Stimulated activated CD4-positive, alpha-beta T cell treated with anti-CD3 and anti-CD28 coated beads, Interleukin-1b, Interleukin-23, amount 100 ng/mL, for 24 hours (primary cell): Measurements from ENCODE around the gene NLRP12.
"Not testable (repeated sequence)": the region's sequence is repeated elsewhere in the genome, so short reads cannot be mapped to it uniquely, and the experiment has no call there.

Experiments
- DNase-seq, 4 experiments: peaks; one replicate each; pipeline ENCODE4 v3.0.0-alpha.2; 2020; ENCODE audit warnings: low read depth in 4 of 4, low spot score in 1 of 4

Gene NLRP12

GRCh38 chr19:53781332-53781731 is 42.8 kb downstream of the NLRP12 start:
- DNase-seq, result not testable (repeated sequence)

- no peak for DNase-seq
Observed at GRCh38 chr19:53780506-53780905, 43.6 kb downstream of the NLRP12 start.

- no peak for DNase-seq
Observed at GRCh38 chr19:53775524-53775923, 48.6 kb downstream of the NLRP12 start.

- DNase-seq, result not testable (repeated sequence)
Observed at GRCh38 chr19:53774491-53774890, 49.6 kb downstream of the NLRP12 start.

- DNase-seq, result no peak
Observed at GRCh38 chr19:53773999-53774398, 50.1 kb downstream of the NLRP12 start.

GRCh38 chr19:53772943-53773342 is 51.2 kb downstream of the NLRP12 start:
- DNase-seq, result peak; percentile 11 to 28 (median 13)

GRCh38 chr19:53771144-53771543 is 53.0 kb downstream of the NLRP12 start:
- no peak for DNase-seq

GRCh38 chr19:53769696-53770309 is 54.3 kb downstream of the NLRP12 start:
- not testable (repeated sequence) for DNase-seq

GRCh38 chr19:53768401-53768800 is 55.7 kb downstream of the NLRP12 start:
- DNase-seq, result no peak

- DNase-seq, result not testable (repeated sequence)
Observed at GRCh38 chr19:53758991-53759390, 65.1 kb downstream of the NLRP12 start.
